Putamen (tissue), 1 donor: Measurements from ENCODE around the gene CDH4.
"Not testable (repeated sequence)": the region's sequence is repeated elsewhere in the genome, so short reads cannot be mapped to it uniquely, and the experiment has no call there.

ENCODE experiments used
- DNase-seq: peaks from one replicate; pipeline ENCODE4 v3.0.0-alpha.2; 2016; ENCODE audit warnings: low spot score

The CDH4 gene

GRCh38 chr20:61253640-61254511 lies 1.8 kb downstream of the CDH4 start:
- no peak for DNase-seq

GRCh38 chr20:61254881-61255626 lies 3.0 kb downstream of the CDH4 start:
- DNase-seq: no peak

GRCh38 chr20:61256365-61256764 lies 4.3 kb downstream of the CDH4 start:
- DNase-seq: no peak

GRCh38 chr20:61256824-61257223 lies 4.8 kb downstream of the CDH4 start:
- DNase-seq: no peak

- DNase-seq: no peak
Observed at GRCh38 chr20:61257611-61258010, 5.5 kb downstream of the CDH4 start.

GRCh38 chr20:61259741-61260140 lies 7.7 kb downstream of the CDH4 start:
- no peak for DNase-seq

- DNase-seq: no peak
Observed at GRCh38 chr20:61260905-61261304, 8.8 kb downstream of the CDH4 start.

GRCh38 chr20:61262036-61262435 lies 10.0 kb downstream of the CDH4 start:
- no peak for DNase-seq

GRCh38 chr20:61262514-61262913 lies 10.5 kb downstream of the CDH4 start:
- no peak for DNase-seq

- no peak for DNase-seq
Observed at GRCh38 chr20:61263084-61263695, 11.1 kb downstream of the CDH4 start.

GRCh38 chr20:61263938-61264337 lies 11.9 kb downstream of the CDH4 start:
- DNase-seq: no peak

- no peak for DNase-seq
Observed at GRCh38 chr20:61267241-61267640, 15.2 kb downstream of the CDH4 start.

- no peak for DNase-seq
Observed at GRCh38 chr20:61268024-61268423, 16.0 kb downstream of the CDH4 start.

- DNase-seq: no peak
Observed at GRCh38 chr20:61271312-61272231, 19.5 kb downstream of the CDH4 start.

- not testable (repeated sequence) for DNase-seq
Observed at GRCh38 chr20:61273024-61273423, 21.0 kb downstream of the CDH4 start.

GRCh38 chr20:61273666-61274065 lies 21.6 kb downstream of the CDH4 start:
- not testable (repeated sequence) for DNase-seq

GRCh38 chr20:61274326-61274725 lies 22.3 kb downstream of the CDH4 start:
- no peak for DNase-seq

- no peak for DNase-seq
Observed at GRCh38 chr20:61278296-61278695, 26.2 kb downstream of the CDH4 start.

- no peak for DNase-seq
Observed at GRCh38 chr20:61279621-61280150, 27.6 kb downstream of the CDH4 start.

- no peak for DNase-seq
Observed at GRCh38 chr20:61280217-61280980, 28.3 kb downstream of the CDH4 start.
